Gastrocnemius medialis (tissue), 4 donors: ENCODE measurements around the gene APBB1IP.
"Not testable (repeated sequence)": the region's sequence is repeated elsewhere in the genome, so short reads cannot be mapped to it uniquely, and the experiment has no call there.

Source experiments
- CTCF ChIP-seq, 5 experiments: fragments of 450-650 bp in 3 of 5; fragments of 200-600 bp in 2 of 5; sonication (generic) in 2 of 5; IDR thresholded peaks in 4 of 5; conservative IDR thresholded peaks in 1 of 5; 1 replicate in 4 of 5; 2 replicates in 1 of 5; pipeline ENCODE4 v1.5.1; 2016 to 2019; ENCODE audit warnings: antibody characterized with exemption in 5 of 5, mild to moderate bottlenecking in 3 of 5, moderate library complexity in 3 of 5
- POLR2A ChIP-seq, 2 donors: fragments of 450-650 bp; IDR thresholded peaks; one replicate each; pipeline ENCODE4 v1.6.1; 2017; ENCODE audit warnings: antibody characterized with exemption in 2 of 2, mild to moderate bottlenecking in 2 of 2, moderate library complexity in 2 of 2

GRCh38 chr10:26604320-26605093 is 166.4 kb downstream of the APBB1IP start:
- TF ChIP-seq CTCF (IDR thresholded peaks at IDR 0.05 in 4 of 5, conservative IDR thresholded peaks at IDR 0.05 in 1 of 5); POLR2A (IDR thresholded peaks at IDR 0.05): not testable (repeated sequence)
